Transverse colon (tissue), 4 donors: Measurements from ENCODE around the gene ORMDL2. TPM values are rescaled to one million over a fixed set of nuclear protein-coding genes. Genes with fewer than 3 reads are reported as not detected.

Experiments
- DNase-seq: peaks from one replicate; pipeline ENCODE4 v3.0.0-alpha.2; 2019
- H3K27ac ChIP-seq, 4 donors: fragments of 200-600 bp; sonication (generic); 2 replicates each; pipeline ENCODE4 v1.5.1; 2016 to 2018; ENCODE audit warnings: inconsistent platforms in 4 of 4
- H3K27me3 ChIP-seq: fragments of 200-600 bp; sonication (generic); 2 replicates; pipeline ENCODE4 v1.5.1; 2017; ENCODE audit warnings: inconsistent platforms
- H3K36me3 ChIP-seq, 4 donors: fragments of 200-600 bp; sonication (generic); 2 replicates each; pipeline ENCODE4 v1.5.1; 2017 to 2019; ENCODE audit warnings: inconsistent platforms in 4 of 4
- H3K4me1 ChIP-seq, 4 donors: fragments of 200-600 bp; sonication (generic); 2 replicates each; pipeline ENCODE4 v1.5.1; 2017 to 2020; ENCODE audit warnings: inconsistent platforms in 4 of 4
- H3K4me3 ChIP-seq, 4 donors: fragments of 200-600 bp; sonication (generic); 1 replicate in 1 of 4; 2 replicates in 3 of 4; pipeline versions ENCODE4 v1.5.1 to v1.6.1; 2017 to 2019; ENCODE audit warnings: inconsistent platforms in 4 of 4
- H3K9me3 ChIP-seq, 2 donors: fragments of 200-600 bp; sonication (generic); 2 replicates each; pipeline ENCODE4 v1.5.1; 2017 to 2019; ENCODE audit warnings: inconsistent platforms in 2 of 2
- CTCF ChIP-seq, 5 experiments: fragments of 200-600 bp in 3 of 5; fragments of 450-650 bp in 2 of 5; sonication (generic) in 3 of 5; IDR thresholded peaks; 1 replicate in 2 of 5; 2 replicates in 3 of 5; pipeline ENCODE4 v1.5.1; 2016 to 2017; ENCODE audit warnings: antibody characterized with exemption in 5 of 5, inconsistent platforms in 3 of 5, mild to moderate bottlenecking in 2 of 5, moderate library complexity in 1 of 5
- EP300 ChIP-seq: sonication (generic); formaldehyde crosslinking; IDR thresholded peaks from one replicate; pipeline ENCODE4 v1.6.1; 2017; ENCODE audit warnings: antibody characterized with exemption, low read depth
- POLR2A ChIP-seq: fragments of 450-650 bp; IDR thresholded peaks from one replicate; pipeline ENCODE4 v1.6.1; 2016; ENCODE audit warnings: antibody characterized with exemption, mild to moderate bottlenecking, moderate library complexity
- POLR2AphosphoS5 ChIP-seq, 3 donors: sonication (generic); formaldehyde crosslinking; IDR thresholded peaks; one replicate each; pipeline ENCODE4 v1.6.1; 2016; ENCODE audit warnings: antibody characterized with exemption in 3 of 3
- WGBS, 2 donors: methylation state at CpG; one replicate each; pipeline ENCODE4 v1.1.5; 2018; ENCODE audit warnings: low coverage in 1 of 2; 5-methylcytosine and 5-hydroxymethylcytosine counted together
- in situ Hi-C, 4 donors: fragments of 200-750 bp; cut with MboI; loops; one replicate each; pipeline versions ENCODE4 v1.15.0 to v1.15.1; 2017; ENCODE audit warnings: low sequenced_read_pairs in 3 of 4, low pct_ligation_motif_present in 1 of 4, low pct_unique_long_range_greater_than_20kb in 1 of 4
- intact Hi-C: fragments of 100-400 bp; cut with DNase I; formaldehyde crosslinking; loops from one replicate; pipeline ENCODE4 v1.15.1; 2023; ENCODE audit warnings: low total_unique reads
- total RNA-seq, 4 donors: library from RNA; depleted of rRNA; stranded (reverse); fragments of >200 nt; gene quantifications; one replicate each; pipeline ENCODE4 v1.1.0, GENCODE V29; 2016

Gene ORMDL2
- total RNA-seq, 4 donors from 2014 or later: 3.7 to 40.3 (median 21.7) TPM

- H3K27ac ChIP-seq: no peak overlapping the region
- H3K4me1 ChIP-seq: no peaks in the 10 kb centered on the region
- H3K36me3 ChIP-seq: peaks cover 0 to 84% (median 31%) of the 10 kb centered on the region in 4 donors
- in situ Hi-C loops (no loop called here), intact Hi-C loops (no loop called here)
- TF ChIP-seq POLR2AphosphoS5 (IDR thresholded peaks at IDR 0.05): no peak
- TF ChIP-seq EP300: no peak
- no peak for TF ChIP-seq CTCF (IDR thresholded peaks at IDR 0.05)
- TF ChIP-seq POLR2A: no peak
- H3K4me3 ChIP-seq: no peak overlapping the region
- H3K9me3 ChIP-seq: no peaks in the 10 kb centered on the region
- H3K27me3 ChIP-seq: no peaks in the 10 kb centered on the region
- 93 to 97% methylated on average over 2 to 7 of the region's 7 CpGs for whole genome bisulfite sequencing, 2 donors
- DNase-seq: no peak
Measured at GRCh38 chr12:55788546-55788945, 29.3 kb upstream of the ORMDL2 start.

- TF ChIP-seq POLR2A (no peak), POLR2AphosphoS5 (IDR thresholded peaks at IDR 0.05) (no peak), EP300 (no peak), CTCF (IDR thresholded peaks at IDR 0.05) (no peak)
- Histone ChIP-seq H3K4me3 (no peak overlapping the region), H3K4me1 (no peaks in the 10 kb centered on the region), H3K27me3 (no peaks in the 10 kb centered on the region), H3K36me3 (peaks cover 0 to 84% (median 30%) of the 10 kb centered on the region in 4 donors), H3K9me3 (no peaks in the 10 kb centered on the region), H3K27ac (no peak overlapping the region)
- no peak for DNase-seq
- intact Hi-C loops (no loop called here), in situ Hi-C loops (no loop called here)
- WGBS, 2 donors: 97 to 100% methylated on average over 2 of the region's 2 CpGs
Measured at GRCh38 chr12:55789171-55789570, 28.7 kb upstream of the ORMDL2 start.

GRCh38 chr12:55789893-55790292 is 27.9 kb upstream of the ORMDL2 start:
- Histone ChIP-seq H3K4me1 (no peaks in the 10 kb centered on the region), H3K27me3 (no peaks in the 10 kb centered on the region), H3K36me3 (peaks cover 0 to 84% (median 33%) of the 10 kb centered on the region in 4 donors), H3K27ac (no peak overlapping the region), H3K4me3 (no peak overlapping the region), H3K9me3 (no peaks in the 10 kb centered on the region)
- in situ Hi-C loops (no loop called here), intact Hi-C loops (loop anchor here (10.0 kb wide), 1 partner anchor 45 kb away; the partner anchor contains the start of gene GDF11)
- WGBS, 2 donors: 93 to 94% methylated on average over 4 of the region's 4 CpGs
- no peak for TF ChIP-seq EP300
- no peak for TF ChIP-seq POLR2AphosphoS5 (IDR thresholded peaks at IDR 0.05)
- TF ChIP-seq CTCF (IDR thresholded peaks at IDR 0.05): no peak
- TF ChIP-seq POLR2A: no peak
- DNase-seq: no peak

GRCh38 chr12:55795950-55796349 is 21.9 kb upstream of the ORMDL2 start:
- peaks cover 0 to 66% (median 33%) of the 10 kb centered on the region in 4 donors for H3K36me3 ChIP-seq
- intact Hi-C loops (loop anchor here (10.0 kb wide), 1 partner anchor 51 kb away; the partner anchor contains the start of gene GDF11), in situ Hi-C loops (loop anchor here in 1 of 4 donors (5.0 kb wide), 1 partner anchor 49 kb away; no protein-coding TSS in a partner anchor)
- TF ChIP-seq EP300 (no peak), POLR2A (no peak), CTCF (IDR thresholded peaks at IDR 0.05) (no peak), POLR2AphosphoS5 (IDR thresholded peaks at IDR 0.05) (no peak)
- no peak overlapping the region for H3K4me3 ChIP-seq
- H3K4me1 ChIP-seq: peaks cover 0 to 7% (median 0%) of the 10 kb centered on the region in 4 donors
- no peaks in the 10 kb centered on the region for H3K27me3 ChIP-seq
- DNase-seq: no peak
- no peak overlapping the region for H3K27ac ChIP-seq
- H3K9me3 ChIP-seq: no peaks in the 10 kb centered on the region
